Nephron (organoid): ENCODE results near the gene KCNJ18.
"Not testable (repeated sequence)": the region's sequence is repeated elsewhere in the genome, so short reads cannot be mapped to it uniquely, and the experiment has no call there.

Experiments used
- H3K27ac Mint-ChIP-seq, 3 experiments: 2 replicates each; pipeline ENCODE4 v1.8.0; 2020; ENCODE audit warnings: mixed read lengths in 3 of 3, mild to moderate bottlenecking in 2 of 3, moderate library complexity in 1 of 3
- H3K27me3 Mint-ChIP-seq: 2 replicates; pipeline ENCODE4 v1.8.0; 2021; ENCODE audit warnings: low read depth, mild to moderate bottlenecking, moderate library complexity, mixed read lengths
- H3K36me3 Mint-ChIP-seq: 2 replicates; pipeline ENCODE4 v1.8.0; 2020; ENCODE audit warnings: low read depth, mixed read lengths
- H3K4me1 Mint-ChIP-seq: 2 replicates; pipeline ENCODE4 v1.8.0; 2020; ENCODE audit warnings: mixed read lengths
- H3K4me3 Mint-ChIP-seq, 3 experiments: 2 replicates each; pipeline ENCODE4 v1.8.0; 2020; ENCODE audit warnings: mild to moderate bottlenecking in 3 of 3, mixed read lengths in 3 of 3, moderate library complexity in 2 of 3
- H3K9me3 Mint-ChIP-seq: 2 replicates; pipeline ENCODE4 v1.8.0; 2020; ENCODE audit warnings: mixed read lengths
- TF ChIP-seq, protein P1 (sequence below), 3 experiments: fragments of 200-600 bp; sonication (generic); IDR thresholded peaks; one replicate each; pipeline ENCODE4 v1.5.0; 2021; ENCODE audit warnings: antibody characterized with exemption in 3 of 3; ENCODE audit not compliant: unreplicated experiment in 3 of 3

The KCNJ18 gene

GRCh38 chr17:21724216-21725006 lies 32.1 kb downstream of the KCNJ18 start:
- H3K27ac Mint-ChIP-seq, H3K27me3 Mint-ChIP-seq: not testable (repeated sequence)
- peaks cover 44% of the 10 kb centered on the region for H3K9me3 Mint-ChIP-seq

GRCh38 chr17:21731076-21731475 lies 38.8 kb downstream of the KCNJ18 start:
- H3K4me1 Mint-ChIP-seq, H3K36me3 Mint-ChIP-seq, H3K4me3 Mint-ChIP-seq, H3K27me3 Mint-ChIP-seq, H3K27ac Mint-ChIP-seq: not testable (repeated sequence)
- peaks cover 51% of the 10 kb centered on the region for H3K9me3 Mint-ChIP-seq

More at GRCh38 chr17:21724216-21725006, 32.1 kb downstream of the KCNJ18 start:
- H3K4me1 Mint-ChIP-seq, H3K4me3 Mint-ChIP-seq, H3K36me3 Mint-ChIP-seq: not testable (repeated sequence)

DNA sequence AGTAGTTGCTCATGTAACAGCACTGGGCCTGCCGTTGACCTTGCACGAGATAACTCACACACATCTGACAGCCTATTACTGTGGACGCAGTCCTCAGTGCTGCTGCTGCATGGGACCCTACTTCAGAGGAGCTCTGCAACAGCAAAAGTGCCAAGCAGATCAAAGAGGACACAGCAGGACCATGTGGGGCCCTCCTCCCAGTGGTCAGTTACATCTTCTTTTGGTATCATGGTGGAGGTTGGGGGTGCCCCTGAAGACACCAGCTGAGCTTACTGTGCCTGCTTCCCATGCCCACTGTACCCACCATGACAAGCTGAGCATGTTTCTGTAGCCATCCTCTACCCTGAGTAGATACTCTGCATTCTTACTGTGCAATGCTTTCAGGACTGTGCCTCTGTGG lies 41.6 kb downstream of the KCNJ18 start:
- H3K27me3 Mint-ChIP-seq, H3K27ac Mint-ChIP-seq, H3K4me1 Mint-ChIP-seq, H3K36me3 Mint-ChIP-seq, H3K4me3 Mint-ChIP-seq: not testable (repeated sequence)
- H3K9me3 Mint-ChIP-seq = peaks cover 45% of the 10 kb centered on the region

DNA sequence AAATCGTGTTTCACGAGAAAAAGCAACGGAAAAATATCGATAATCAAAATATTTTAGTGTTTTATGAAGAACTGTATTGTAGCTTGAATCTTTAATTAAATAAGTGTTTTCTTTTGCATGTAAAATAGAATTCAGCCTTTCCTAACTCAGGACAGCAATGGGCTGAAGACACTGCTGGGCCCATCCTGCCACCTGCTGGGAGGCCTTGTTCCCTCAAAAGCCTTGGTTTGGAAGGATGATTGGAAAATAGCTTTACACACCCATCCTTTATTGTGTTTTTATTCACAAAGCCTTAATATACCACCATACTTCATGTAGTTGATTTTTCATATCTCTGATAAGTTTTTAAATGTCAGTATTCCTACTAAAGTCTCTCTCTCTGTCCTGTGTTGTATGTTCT lies 43.5 kb downstream of the KCNJ18 start:
- H3K36me3 Mint-ChIP-seq, H3K27me3 Mint-ChIP-seq, H3K4me3 Mint-ChIP-seq, H3K4me1 Mint-ChIP-seq, H3K27ac Mint-ChIP-seq: not testable (repeated sequence)
- H3K9me3 Mint-ChIP-seq = peaks cover 41% of the 10 kb centered on the region

DNA sequence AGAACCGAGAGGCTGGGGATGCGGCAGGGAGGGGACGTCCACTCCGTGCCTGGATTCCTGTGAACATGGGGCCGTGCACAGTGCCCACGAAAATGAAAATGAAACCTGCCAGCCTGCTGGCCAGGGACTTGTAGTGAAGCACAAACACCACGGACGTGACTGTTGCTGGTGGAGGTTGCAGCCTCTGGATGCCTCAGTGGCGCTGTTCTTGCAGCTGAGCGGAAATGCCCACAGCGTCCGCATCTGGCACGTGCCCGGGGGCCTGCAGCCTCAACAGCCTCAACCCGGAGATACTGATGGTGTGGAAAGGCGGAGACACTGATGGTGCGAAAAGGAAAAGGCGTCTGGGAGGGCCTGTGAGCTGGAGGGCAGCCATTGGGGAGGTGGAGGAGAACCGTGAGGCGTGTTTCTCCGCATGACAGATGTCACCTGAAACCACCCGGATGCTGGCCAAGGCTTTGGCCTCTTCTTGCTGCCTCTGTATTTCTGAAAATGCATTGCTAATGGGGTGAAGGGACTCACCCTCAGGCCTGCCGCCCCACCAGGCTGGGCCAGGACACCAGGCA lies 44.8 kb downstream of the KCNJ18 start:
- H3K9me3 Mint-ChIP-seq = peaks cover 36% of the 10 kb centered on the region
- H3K27me3 Mint-ChIP-seq, H3K27ac Mint-ChIP-seq, H3K4me1 Mint-ChIP-seq, H3K4me3 Mint-ChIP-seq, H3K36me3 Mint-ChIP-seq: not testable (repeated sequence)

GRCh38 chr17:21738241-21738640 lies 45.9 kb downstream of the KCNJ18 start:
- H3K4me3 Mint-ChIP-seq, H3K27me3 Mint-ChIP-seq, H3K4me1 Mint-ChIP-seq, H3K27ac Mint-ChIP-seq, H3K36me3 Mint-ChIP-seq: not testable (repeated sequence)
- peaks cover 32% of the 10 kb centered on the region for H3K9me3 Mint-ChIP-seq

DNA sequence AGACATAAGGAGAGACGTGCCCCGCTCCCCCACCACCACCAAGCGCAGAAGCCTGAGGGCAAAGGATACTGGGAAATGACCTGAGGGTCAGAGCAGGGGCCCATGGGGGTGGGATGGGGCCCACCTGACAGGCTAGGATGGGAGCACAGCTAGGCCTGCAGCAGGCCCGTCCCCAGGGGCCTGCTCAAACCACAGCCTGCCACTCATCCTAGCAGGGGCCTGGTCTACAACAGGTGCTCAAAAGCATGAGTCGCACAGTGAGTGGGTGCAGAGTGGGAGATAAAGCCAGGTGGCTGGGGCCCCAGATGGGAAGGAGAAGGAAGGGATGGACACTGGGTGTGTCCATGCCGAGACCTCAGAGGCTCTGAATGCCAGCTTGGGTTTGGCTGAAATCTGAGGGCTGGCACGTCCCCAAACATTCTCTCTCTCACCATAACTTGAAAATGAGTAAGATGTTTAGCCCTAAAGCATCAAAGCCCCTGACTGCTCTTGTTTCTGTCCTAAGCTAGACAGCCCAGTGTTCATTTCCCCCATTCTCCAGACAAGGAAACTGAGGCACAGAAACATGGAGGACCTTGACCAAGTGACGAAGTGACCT lies 46.7 kb downstream of the KCNJ18 start:
- not testable (repeated sequence) for H3K4me1 Mint-ChIP-seq, H3K27ac Mint-ChIP-seq, H3K36me3 Mint-ChIP-seq, H3K27me3 Mint-ChIP-seq, H3K4me3 Mint-ChIP-seq
- peaks cover 32% of the 10 kb centered on the region for H3K9me3 Mint-ChIP-seq

- H3K27ac Mint-ChIP-seq, H3K36me3 Mint-ChIP-seq, H3K4me1 Mint-ChIP-seq, H3K4me3 Mint-ChIP-seq, H3K27me3 Mint-ChIP-seq: not testable (repeated sequence)
- peaks cover 29% of the 10 kb centered on the region for H3K9me3 Mint-ChIP-seq
These were observed 47.2 kb downstream of the KCNJ18 start for GRCh38 chr17:21739485-21739884.

DNA sequence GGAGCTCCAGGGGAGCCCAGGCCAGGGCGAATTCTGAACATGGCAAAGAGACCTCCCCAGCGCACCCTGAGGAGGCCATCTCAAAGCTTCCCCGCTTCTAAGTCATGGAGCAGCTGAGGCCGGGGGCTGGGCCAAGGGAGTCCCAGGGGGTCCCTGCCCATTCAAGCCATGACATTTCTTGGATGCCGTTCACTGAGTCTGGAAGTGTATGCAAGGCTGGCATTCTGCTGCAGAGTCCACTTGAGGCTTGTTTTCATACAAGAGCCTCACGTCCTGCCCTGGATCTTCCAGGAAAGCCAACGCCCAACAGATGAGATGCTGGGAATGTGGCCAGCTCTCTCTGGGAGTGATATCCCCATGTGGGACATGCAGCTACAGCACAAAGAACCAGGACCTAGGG lies 48.5 kb downstream of the KCNJ18 start:
- not testable (repeated sequence) for H3K27me3 Mint-ChIP-seq, H3K4me3 Mint-ChIP-seq, H3K4me1 Mint-ChIP-seq, H3K36me3 Mint-ChIP-seq, H3K27ac Mint-ChIP-seq
- H3K9me3 Mint-ChIP-seq = peaks cover 23% of the 10 kb centered on the region

GRCh38 chr17:21741520-21741919 lies 49.2 kb downstream of the KCNJ18 start:
- not testable (repeated sequence) for H3K4me3 Mint-ChIP-seq, H3K4me1 Mint-ChIP-seq, H3K27me3 Mint-ChIP-seq, H3K36me3 Mint-ChIP-seq, H3K27ac Mint-ChIP-seq
- peaks cover 18% of the 10 kb centered on the region for H3K9me3 Mint-ChIP-seq

GRCh38 chr17:21742326-21742725 lies 50.0 kb downstream of the KCNJ18 start:
- no peak overlapping the region for H3K27ac Mint-ChIP-seq
- H3K4me1 Mint-ChIP-seq = no peaks in the 10 kb centered on the region
- TF ChIP-seq, protein P1, sequence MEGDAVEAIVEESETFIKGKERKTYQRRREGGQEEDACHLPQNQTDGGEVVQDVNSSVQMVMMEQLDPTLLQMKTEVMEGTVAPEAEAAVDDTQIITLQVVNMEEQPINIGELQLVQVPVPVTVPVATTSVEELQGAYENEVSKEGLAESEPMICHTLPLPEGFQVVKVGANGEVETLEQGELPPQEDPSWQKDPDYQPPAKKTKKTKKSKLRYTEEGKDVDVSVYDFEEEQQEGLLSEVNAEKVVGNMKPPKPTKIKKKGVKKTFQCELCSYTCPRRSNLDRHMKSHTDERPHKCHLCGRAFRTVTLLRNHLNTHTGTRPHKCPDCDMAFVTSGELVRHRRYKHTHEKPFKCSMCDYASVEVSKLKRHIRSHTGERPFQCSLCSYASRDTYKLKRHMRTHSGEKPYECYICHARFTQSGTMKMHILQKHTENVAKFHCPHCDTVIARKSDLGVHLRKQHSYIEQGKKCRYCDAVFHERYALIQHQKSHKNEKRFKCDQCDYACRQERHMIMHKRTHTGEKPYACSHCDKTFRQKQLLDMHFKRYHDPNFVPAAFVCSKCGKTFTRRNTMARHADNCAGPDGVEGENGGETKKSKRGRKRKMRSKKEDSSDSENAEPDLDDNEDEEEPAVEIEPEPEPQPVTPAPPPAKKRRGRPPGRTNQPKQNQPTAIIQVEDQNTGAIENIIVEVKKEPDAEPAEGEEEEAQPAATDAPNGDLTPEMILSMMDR (IDR thresholded peaks at IDR 0.05; ENCODE audit: unreplicated experiment in 3 of 3) = no peak
- peaks cover 26% of the 10 kb centered on the region for H3K9me3 Mint-ChIP-seq
- no peak overlapping the region for H3K4me3 Mint-ChIP-seq
- H3K36me3 Mint-ChIP-seq = no peaks in the 10 kb centered on the region
- H3K27me3 Mint-ChIP-seq = no peaks in the 10 kb centered on the region

- not testable (repeated sequence) for H3K27me3 Mint-ChIP-seq, H3K27ac Mint-ChIP-seq, H3K4me1 Mint-ChIP-seq, H3K4me3 Mint-ChIP-seq, H3K36me3 Mint-ChIP-seq
- H3K9me3 Mint-ChIP-seq = peaks cover 27% of the 10 kb centered on the region
These were observed 51.8 kb downstream of the KCNJ18 start for GRCh38 chr17:21744151-21744550.

DNA sequence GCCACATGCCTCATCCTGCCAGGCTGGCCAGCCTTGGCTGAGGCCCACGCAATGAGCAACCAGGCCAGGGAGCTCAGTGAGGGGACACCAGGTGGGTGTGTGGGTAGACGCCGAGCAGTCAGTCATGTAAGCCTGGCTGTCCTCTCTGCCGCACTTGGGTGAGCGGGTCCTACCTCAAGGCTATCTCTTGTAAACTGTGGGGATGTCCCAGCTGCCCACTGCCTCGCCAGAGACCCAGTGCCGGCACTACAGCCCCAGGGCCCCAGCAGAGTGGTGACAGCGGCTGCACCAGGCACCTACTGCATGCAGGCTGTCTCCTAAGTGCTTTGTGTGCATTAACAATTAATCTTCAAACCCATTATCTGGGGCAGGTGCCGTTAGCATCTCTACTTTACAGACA lies 52.3 kb downstream of the KCNJ18 start:
- not testable (repeated sequence) for H3K27me3 Mint-ChIP-seq, H3K36me3 Mint-ChIP-seq, H3K4me3 Mint-ChIP-seq, H3K4me1 Mint-ChIP-seq, H3K27ac Mint-ChIP-seq
- H3K9me3 Mint-ChIP-seq = peaks cover 25% of the 10 kb centered on the region

DNA sequence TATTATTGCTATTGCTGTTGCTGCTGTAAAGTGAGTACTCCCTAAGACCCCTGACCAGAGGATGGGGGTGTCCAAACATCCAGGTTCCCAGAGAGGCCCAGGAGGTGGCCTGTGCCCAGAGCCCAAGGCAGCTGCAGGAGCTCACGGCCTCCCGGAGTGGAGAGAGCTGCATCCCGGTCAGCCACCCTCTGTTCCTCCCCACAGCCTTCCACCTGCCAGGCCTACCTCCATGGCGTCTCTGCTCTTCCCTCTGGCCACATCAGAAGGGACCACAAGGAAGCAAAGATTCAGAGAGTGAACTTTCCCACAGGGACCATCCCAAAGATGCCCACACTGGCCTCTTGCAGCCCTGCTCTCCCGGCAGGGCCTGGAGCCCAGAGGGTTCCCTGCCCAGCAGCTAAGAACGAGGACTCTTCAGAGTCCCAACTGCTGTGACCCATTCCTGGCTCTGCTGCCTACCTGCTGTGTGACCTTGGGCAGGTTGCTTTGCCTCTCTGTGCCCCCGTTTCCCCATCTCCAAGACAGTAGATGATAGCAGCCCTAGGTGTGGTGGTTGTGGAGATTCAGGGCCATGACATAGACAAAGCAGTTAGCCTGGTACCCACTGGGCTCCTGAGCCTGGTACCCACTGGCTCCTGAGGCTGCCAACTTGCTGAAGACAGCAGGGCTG lies 53.2 kb downstream of the KCNJ18 start:
- H3K27ac Mint-ChIP-seq, H3K36me3 Mint-ChIP-seq, H3K27me3 Mint-ChIP-seq, H3K4me1 Mint-ChIP-seq, H3K4me3 Mint-ChIP-seq: not testable (repeated sequence)
- peaks cover 23% of the 10 kb centered on the region for H3K9me3 Mint-ChIP-seq
